GM18505 (cell line): ENCODE data around the gene SNRK.

Experiments used
- ATAC-seq: cut with Tn5 transposase; IDR thresholded peaks from one replicate; pipeline ENCODE4 v1.9.1; 2021; ENCODE audit not compliant: unreplicated experiment
- POLR2A ChIP-seq: IDR thresholded peaks from 4 replicates; pipeline ENCODE4 v1.6.1; 2011; ENCODE audit warnings: borderline replicate concordance; ENCODE audit not compliant: insufficient read depth, insufficient read length; ENCODE audit errors: extremely low read depth

The SNRK gene

GRCh38 chr3:43334976-43335375 lies 48.6 kb downstream of the SNRK start:
- TF ChIP-seq POLR2A: no peak
- no peak for ATAC-seq

GRCh38 chr3:43335799-43336198 lies 49.5 kb downstream of the SNRK start:
- ATAC-seq: no peak
- no peak for TF ChIP-seq POLR2A

DNA sequence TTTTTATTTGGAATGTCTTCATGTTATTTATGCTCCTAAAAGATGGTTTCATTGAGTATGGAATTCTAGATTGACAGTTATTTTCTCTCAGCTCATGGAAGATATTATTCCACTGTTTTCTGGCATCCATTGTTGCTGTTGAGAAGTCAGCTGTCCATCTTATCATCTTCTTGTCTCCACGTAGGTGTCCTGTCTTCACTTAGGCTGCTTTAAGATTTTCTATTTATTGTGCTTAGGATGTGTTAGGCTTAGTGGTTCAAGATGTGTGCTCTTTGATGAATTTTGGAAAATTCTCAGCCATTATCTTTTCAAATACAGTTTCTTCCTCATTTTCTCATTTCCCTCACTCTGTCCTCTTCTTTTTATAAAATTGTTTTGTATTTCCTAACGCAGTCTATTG lies 52.0 kb downstream of the SNRK start:
- TF ChIP-seq POLR2A: no peak
- no peak for ATAC-seq

GRCh38 chr3:43340403-43340802 lies 54.1 kb downstream of the SNRK start:
- TF ChIP-seq POLR2A: no peak
- ATAC-seq: no peak

DNA sequence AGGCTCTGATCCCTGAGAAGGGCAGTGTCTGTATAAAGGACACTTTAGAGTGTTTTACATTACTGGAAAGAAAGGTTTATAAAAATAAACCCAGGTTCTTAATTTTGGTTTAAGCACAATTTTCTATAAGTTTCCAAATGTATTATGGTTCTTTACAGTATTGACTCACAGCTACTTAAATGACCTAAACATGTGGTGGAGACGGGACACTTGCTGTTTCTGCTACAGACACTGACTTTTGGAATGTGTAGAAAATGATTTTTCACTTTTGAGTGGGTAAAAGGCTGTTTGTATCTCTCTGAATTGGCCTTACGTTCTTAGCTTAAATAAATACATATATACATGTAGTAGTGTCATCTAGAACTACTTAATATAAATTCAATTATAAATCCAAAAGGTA lies 55.4 kb downstream of the SNRK start:
- TF ChIP-seq POLR2A: no peak
- no peak for ATAC-seq

- ATAC-seq: no peak
- TF ChIP-seq POLR2A: no peak
Measured at GRCh38 chr3:43343185-43343584, 56.8 kb downstream of the SNRK start.

DNA sequence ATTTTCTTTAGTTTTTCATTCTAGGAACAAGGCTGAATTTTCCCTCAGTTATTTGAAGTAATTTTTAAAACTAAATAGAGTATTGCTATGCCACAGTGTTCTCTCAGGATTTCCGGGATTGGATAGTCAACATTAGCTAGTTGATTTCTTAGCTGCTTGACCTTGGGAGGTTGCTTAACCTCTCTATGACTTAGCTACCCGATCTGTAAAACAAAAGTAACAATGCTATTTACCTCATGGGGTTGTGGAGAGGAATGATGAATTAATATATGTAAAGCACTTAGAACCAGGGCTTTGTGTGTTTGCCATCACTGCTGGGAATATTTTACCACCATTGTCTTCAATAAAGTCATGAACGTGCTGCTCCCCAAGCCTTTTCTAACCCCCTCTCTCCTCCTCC lies 57.5 kb downstream of the SNRK start:
- no peak for ATAC-seq
- no peak for TF ChIP-seq POLR2A

GRCh38 chr3:43344520-43344919 lies 58.2 kb downstream of the SNRK start:
- no peak for TF ChIP-seq POLR2A
- ATAC-seq: no peak

DNA sequence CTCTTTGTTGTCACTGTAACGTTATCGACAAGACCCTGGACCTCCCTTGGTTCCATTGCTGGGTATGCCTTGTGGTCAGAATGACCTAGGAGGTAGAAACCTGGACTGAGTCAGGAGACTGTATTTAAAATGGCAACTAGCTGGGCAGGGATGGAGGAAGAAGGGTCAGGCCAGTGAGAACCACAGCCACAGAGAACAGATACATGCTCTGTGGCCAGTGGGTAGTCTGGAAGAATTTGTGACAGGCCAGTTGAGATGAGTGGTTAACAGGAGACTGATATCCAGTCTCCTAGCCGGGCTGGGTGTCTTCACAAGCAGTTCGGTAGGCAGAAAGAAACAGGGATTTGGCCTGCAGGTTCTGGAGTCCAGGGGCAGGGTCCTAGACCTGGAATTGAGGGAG lies 58.9 kb downstream of the SNRK start:
- no peak for ATAC-seq
- TF ChIP-seq POLR2A: no peak

- no peak for TF ChIP-seq POLR2A
- no peak for ATAC-seq
Measured at GRCh38 chr3:43345877-43346276, 59.5 kb downstream of the SNRK start.

DNA sequence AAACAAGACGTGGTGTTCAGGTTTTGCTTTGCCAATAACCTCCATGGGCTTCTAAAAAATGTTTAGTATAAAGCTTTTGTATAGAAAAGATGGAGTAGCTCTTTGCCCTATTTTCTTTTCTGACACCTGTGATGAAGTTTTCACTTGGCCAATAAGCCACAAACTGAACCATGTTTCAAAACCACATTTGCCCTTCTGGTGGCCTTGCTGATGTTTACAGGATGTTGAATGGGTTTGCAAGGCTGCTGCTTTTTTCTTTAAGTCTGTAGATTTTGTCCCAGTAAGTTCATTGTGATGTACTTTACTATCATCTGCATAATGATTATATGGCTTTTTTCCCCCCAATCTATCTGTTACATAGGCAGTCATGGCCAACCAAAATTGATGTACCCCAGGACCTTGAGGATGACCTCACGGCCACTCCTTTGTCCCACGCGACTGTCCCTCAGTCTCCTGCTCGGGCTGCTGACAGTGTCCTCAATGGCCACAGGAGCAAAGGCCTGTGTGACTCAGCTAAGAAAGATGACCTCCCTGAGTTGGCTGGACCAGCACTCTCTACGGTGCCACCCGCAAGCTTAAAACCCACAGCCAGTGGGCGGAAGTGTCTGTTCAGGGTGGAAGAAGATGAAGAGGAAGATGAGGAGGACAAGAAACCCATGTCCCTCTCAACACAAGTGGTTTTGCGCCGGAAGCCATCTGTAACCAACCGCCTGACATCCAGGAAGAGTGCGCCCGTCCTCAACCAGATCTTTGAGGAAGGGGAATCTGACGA lies 60.8 kb downstream of the SNRK start:
- no peak for TF ChIP-seq POLR2A
- ATAC-seq: no peak

DNA sequence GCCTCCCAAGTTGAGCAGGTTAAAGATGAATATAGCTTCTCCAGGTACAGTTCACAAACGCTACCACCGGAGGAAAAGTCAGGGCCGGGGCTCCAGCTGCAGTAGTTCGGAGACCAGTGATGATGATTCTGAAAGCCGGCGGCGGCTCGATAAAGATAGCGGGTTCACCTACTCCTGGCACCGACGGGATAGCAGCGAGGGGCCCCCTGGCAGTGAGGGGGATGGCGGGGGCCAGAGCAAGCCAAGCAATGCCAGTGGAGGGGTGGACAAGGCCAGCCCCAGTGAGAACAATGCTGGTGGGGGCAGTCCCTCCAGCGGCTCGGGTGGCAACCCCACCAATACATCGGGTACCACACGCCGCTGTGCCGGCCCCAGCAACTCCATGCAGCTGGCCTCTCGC lies 61.4 kb downstream of the SNRK start:
- ATAC-seq: no peak
- no peak for TF ChIP-seq POLR2A

DNA sequence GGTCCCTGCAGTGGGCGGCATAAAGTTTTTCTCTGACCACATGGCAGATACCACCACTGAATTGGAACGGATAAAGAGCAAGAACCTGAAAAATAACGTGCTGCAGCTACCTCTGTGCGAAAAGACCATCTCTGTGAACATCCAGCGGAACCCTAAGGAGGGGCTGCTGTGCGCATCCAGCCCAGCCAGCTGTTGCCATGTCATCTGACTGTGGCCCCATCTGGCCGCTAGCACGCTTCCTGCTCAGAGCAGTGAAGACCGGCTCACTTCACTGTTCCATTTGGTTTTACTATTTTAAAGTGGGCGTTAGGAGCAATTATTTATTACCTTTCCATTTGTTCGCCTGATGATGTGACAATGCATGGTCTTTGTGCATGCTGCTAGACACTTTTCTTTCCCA lies 62.0 kb downstream of the SNRK start:
- ATAC-seq: no peak
- no peak for TF ChIP-seq POLR2A

- ATAC-seq: no peak
- no peak for TF ChIP-seq POLR2A
Measured at GRCh38 chr3:43348852-43349574, 62.7 kb downstream of the SNRK start.

DNA sequence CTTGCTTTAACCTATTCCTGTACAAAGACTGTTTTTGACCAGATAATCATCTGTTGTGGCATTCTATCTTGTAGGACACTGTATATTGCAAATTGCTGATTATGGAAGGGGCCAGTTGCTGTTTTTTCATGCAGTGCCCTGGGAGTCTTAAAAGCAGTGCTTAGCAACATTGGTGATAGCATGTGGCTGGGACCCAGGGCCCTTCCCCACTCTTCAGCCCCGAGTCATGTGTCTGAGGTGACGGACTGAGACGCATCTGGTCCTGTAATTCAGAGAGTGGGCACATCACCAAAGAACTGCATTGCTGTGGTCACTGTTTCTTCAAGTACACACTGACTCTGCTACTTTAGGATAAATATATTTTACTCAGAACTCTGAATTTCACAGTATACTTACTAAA lies 63.4 kb downstream of the SNRK start:
- ATAC-seq: no peak
- TF ChIP-seq POLR2A: no peak

DNA sequence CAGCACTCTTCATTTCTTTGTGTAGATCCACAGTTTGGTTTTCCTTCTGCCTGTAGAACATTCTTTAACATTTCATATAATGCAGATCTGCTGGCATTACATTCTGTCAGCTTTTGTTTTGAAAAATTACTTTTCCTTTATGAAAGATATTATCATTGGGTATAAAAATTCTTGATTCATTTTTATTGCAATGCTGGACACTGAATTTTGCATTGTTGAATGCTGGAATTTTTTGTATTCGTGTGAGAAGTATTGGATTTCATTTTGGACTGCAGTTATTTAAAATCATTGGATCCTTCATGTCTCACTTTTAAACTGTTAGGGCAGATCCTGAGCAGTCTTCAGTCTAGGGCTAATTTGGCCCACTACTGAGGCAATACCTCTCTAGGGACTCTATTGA lies 67.1 kb downstream of the SNRK start:
- ATAC-seq: no peak
- TF ChIP-seq POLR2A: no peak
